ENCODE data around the gene NUDT21. TPM values are rescaled to one million over a fixed set of nuclear protein-coding genes. Genes with fewer than 3 reads are reported as not detected.

Gene NUDT21
- total and polyA plus RNA-seq, 11 donors: 10.9 to 74.3 (median 61.7) TPM

- Histone ChIP-seq H3K4me1 (no peaks in the 10 kb centered on the region), H3K36me3 (peaks cover 4 to 100% (median 100%) of the 10 kb centered on the region in 9 donors), H3K4me3 (no peak overlapping the region), H3K27me3 (no peaks in the 10 kb centered on the region), H3K27ac (no peak overlapping the region), H3K9me3 (no peaks in the 10 kb centered on the region)
- ATAC-seq (no peak), DNase-seq (no peak)
- intact Hi-C loops (cut with DNase I): no loop called here
- WGBS, 4 donors: 88 to 92% (median 91%) methylated on average over 3 of the region's 3 CpGs
- TF ChIP-seq POLR2A (IDR thresholded peaks at IDR 0.05) (no peak), CTCF (IDR thresholded peaks at IDR 0.05) (no peak)
Observed at GRCh38 chr16:56470232-56470631, 19.1 kb upstream of the NUDT21 start.

- WGBS, 4 donors: 92 to 97% (median 96%) methylated on average over 7 of the region's 7 CpGs
- Histone ChIP-seq H3K9me3 (no peaks in the 10 kb centered on the region), H3K27me3 (no peaks in the 10 kb centered on the region), H3K27ac (no peak overlapping the region), H3K4me1 (no peaks in the 10 kb centered on the region), H3K36me3 (peaks cover 4 to 100% (median 100%) of the 10 kb centered on the region in 9 donors), H3K4me3 (no peak overlapping the region)
- no peak for TF ChIP-seq POLR2A (IDR thresholded peaks at IDR 0.05)
- TF ChIP-seq CTCF (IDR thresholded peaks at IDR 0.05): no peak
- no peak for DNase-seq
- intact Hi-C loops (cut with DNase I): no loop called here
- ATAC-seq: no peak
Observed at GRCh38 chr16:56469748-56470147, 18.6 kb upstream of the NUDT21 start.

GRCh38 chr16:56468800-56469199 lies 17.7 kb upstream of the NUDT21 start:
- H3K36me3 ChIP-seq: peaks cover 4 to 100% (median 99%) of the 10 kb centered on the region in 9 donors
- ATAC-seq: no peak

GRCh38 chr16:56466344-56466743 lies 15.2 kb upstream of the NUDT21 start:
- WGBS, 4 donors: 94 to 100% (median 99%) methylated on average over 2 of the region's 2 CpGs

More at GRCh38 chr16:56468800-56469199, 17.7 kb upstream of the NUDT21 start:
- DNase-seq: no peak
- H3K4me1 ChIP-seq: no peaks in the 10 kb centered on the region
- H3K4me3 ChIP-seq: no peak overlapping the region
- no peaks in the 10 kb centered on the region for H3K27me3 ChIP-seq
- TF ChIP-seq POLR2A (IDR thresholded peaks at IDR 0.05) (no peak), CTCF (IDR thresholded peaks at IDR 0.05) (no peak)
- H3K27ac ChIP-seq: no peak overlapping the region
- intact Hi-C loops (cut with DNase I): no loop called here
- no peaks in the 10 kb centered on the region for H3K9me3 ChIP-seq

More at GRCh38 chr16:56466344-56466743, 15.2 kb upstream of the NUDT21 start:
- peaks cover 4 to 100% (median 96%) of the 10 kb centered on the region in 9 donors for H3K36me3 ChIP-seq
- intact Hi-C loops (cut with DNase I): no loop called here
- no peaks in the 10 kb centered on the region for H3K27me3 ChIP-seq
- no peak overlapping the region for H3K27ac ChIP-seq
- H3K9me3 ChIP-seq: no peaks in the 10 kb centered on the region
- H3K4me1 ChIP-seq: no peaks in the 10 kb centered on the region
- H3K4me3 ChIP-seq: no peak overlapping the region
- TF ChIP-seq POLR2A (IDR thresholded peaks at IDR 0.05): no peak
- no peak for TF ChIP-seq CTCF (IDR thresholded peaks at IDR 0.05)
- no peak for DNase-seq
- ATAC-seq: no peak
